Measurements from ENCODE around the gene MMP7. TPM values are rescaled to one million over a fixed set of nuclear protein-coding genes. Genes with fewer than 3 reads are reported as not detected.

Gene MMP7
- total and polyA plus RNA-seq, 12 donors: 0.10 to 3.4 TPM; not detected in 10

DNA sequence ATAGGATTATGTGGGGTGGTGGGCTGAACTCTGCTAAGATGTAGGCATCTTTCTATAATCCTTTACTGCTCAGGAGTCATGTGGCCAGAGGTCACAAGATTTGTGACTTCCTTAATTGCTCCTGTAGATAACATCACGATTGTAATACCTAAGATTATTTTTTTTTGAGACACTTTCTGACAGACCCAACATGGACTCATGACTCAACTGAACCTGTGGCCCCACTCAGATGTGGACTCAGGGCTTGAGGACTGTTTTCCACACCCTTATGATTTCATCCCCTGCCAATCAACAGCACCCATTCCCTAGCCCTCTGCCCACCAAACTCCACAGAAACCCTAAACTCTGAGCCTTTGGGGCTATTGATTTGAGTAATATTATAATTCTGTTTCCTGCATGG, 35.6 kb upstream of the MMP7 start:
- Histone ChIP-seq H3K4me1 (peaks cover 0 to 4% (median 0%) of the 10 kb centered on the region in 9 donors), H3K36me3 (no peaks in the 10 kb centered on the region), H3K9me3 (peaks cover 0 to 7% (median 0%) of the 10 kb centered on the region in 11 donors), H3K4me3 (no peak overlapping the region), H3K27ac (no peak overlapping the region), H3K27me3 (no peaks in the 10 kb centered on the region)
- no peak for TF ChIP-seq CTCF (IDR thresholded peaks at IDR 0.05)
- 56 to 74% methylated on average over 1 of the region's 1 CpG for WGBS, 2 donors
- ATAC-seq (no peak), DNase-seq (no peak)
- intact Hi-C loops (cut with DNase I): no loop called here

DNA sequence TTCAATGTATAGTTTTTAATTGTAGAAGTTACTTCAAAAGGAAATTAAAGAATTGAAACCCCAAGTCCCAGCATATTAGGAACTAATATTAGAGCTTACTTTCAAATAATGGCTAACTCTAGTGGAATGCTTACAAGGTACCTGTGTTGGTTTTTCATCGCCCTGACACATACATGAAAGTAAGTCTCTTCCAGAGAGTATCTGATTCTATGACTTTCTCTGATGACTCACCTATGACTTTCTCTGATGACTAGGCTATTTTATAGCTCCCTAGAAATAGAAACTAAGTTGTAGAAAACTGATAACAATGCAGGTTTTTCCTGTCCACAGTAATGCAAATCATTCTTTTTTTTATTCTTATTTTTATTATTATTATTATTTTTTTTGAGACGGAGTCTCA, 33.6 kb upstream of the MMP7 start:
- no peak for ATAC-seq
- no peak overlapping the region for H3K27ac ChIP-seq
- no peaks in the 10 kb centered on the region for H3K36me3 ChIP-seq
- TF ChIP-seq CTCF (IDR thresholded peaks at IDR 0.05): no peak
- H3K4me1 ChIP-seq: peaks cover 0 to 23% (median 0%) of the 10 kb centered on the region in 9 donors
- DNase-seq: no peak
- peaks cover 0 to 7% (median 0%) of the 10 kb centered on the region in 11 donors for H3K9me3 ChIP-seq
- 88 to 97% methylated on average over 2 of the region's 2 CpGs for WGBS, 2 donors
- intact Hi-C loops (cut with DNase I): no loop called here
- H3K27me3 ChIP-seq: no peaks in the 10 kb centered on the region
- H3K4me3 ChIP-seq: no peak overlapping the region

DNA sequence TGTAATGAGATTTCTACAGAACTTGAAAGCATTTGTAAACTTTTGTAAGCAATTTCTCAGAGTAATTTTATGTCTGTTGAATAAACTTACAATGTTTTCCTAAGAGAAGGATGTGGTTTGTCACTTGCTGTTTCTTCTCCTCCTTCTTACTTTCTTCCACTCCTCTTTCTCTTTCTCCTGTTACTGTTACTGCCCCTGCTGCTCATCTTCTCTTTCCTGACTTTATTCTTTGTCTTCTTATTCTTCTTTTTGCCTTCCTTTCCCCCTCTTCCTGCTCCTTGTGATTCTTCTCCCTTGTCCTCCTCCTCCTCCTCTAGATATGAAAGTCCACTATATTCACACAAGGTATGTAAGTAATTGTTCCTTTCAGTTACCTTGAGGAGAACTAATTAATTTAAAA, 31.1 kb upstream of the MMP7 start:
- intact Hi-C loops (cut with DNase I): no loop called here
- Histone ChIP-seq H3K4me3 (no peak overlapping the region), H3K27ac (no peak overlapping the region), H3K36me3 (no peaks in the 10 kb centered on the region), H3K27me3 (no peaks in the 10 kb centered on the region), H3K4me1 (peaks cover 0 to 23% (median 0%) of the 10 kb centered on the region in 9 donors), H3K9me3 (peaks cover 0 to 7% (median 0%) of the 10 kb centered on the region in 11 donors)
- no peak for TF ChIP-seq CTCF (IDR thresholded peaks at IDR 0.05)
- DNase-seq: no peak
- no peak for ATAC-seq

- no peak overlapping the region for H3K27ac ChIP-seq
- peaks cover 0 to 23% (median 0%) of the 10 kb centered on the region in 9 donors for H3K4me1 ChIP-seq
- peak overlapping the region in 7 of 10 donors; percentile 9 to 38 (median 27) for H3K4me3 ChIP-seq
- no peaks in the 10 kb centered on the region for H3K36me3 ChIP-seq
- 57 to 70% methylated on average over 6 of the region's 6 CpGs for WGBS, 2 donors
- no peaks in the 10 kb centered on the region for H3K9me3 ChIP-seq
- intact Hi-C loops (cut with DNase I): no loop called here
- DNase-seq (no peak), ATAC-seq (peak in 1 of 8 donors; percentile 59)
- H3K27me3 ChIP-seq: no peaks in the 10 kb centered on the region
- no peak for TF ChIP-seq CTCF (IDR thresholded peaks at IDR 0.05)
Observed at GRCh38 chr11:102560555-102561011, 30.0 kb upstream of the MMP7 start.
